Karpas-422 (cell line): ENCODE results near the gene AKAP13. TPM values are rescaled to one million over a fixed set of nuclear protein-coding genes. Genes with fewer than 3 reads are reported as not detected.

Source experiments
- DNase-seq: peaks from one replicate; pipeline ENCODE4 v3.0.0-alpha.2; 2015
- H2AFZ ChIP-seq: fragments of 200-600 bp; sonication (generic); 2 replicates; pipeline ENCODE4 v1.6.1; 2014; ENCODE audit warnings: antibody characterized with exemption, low read length, mixed read lengths
- H3K27ac ChIP-seq: fragments of 200-600 bp; sonication (generic); 2 replicates; pipeline ENCODE4 v1.5.1; 2014; ENCODE audit warnings: mild to moderate bottlenecking, low read length, moderate library complexity
- H3K27me3 ChIP-seq: fragments of 200-600 bp; sonication (generic); 2 replicates; pipeline ENCODE4 v1.6.1; 2014; ENCODE audit warnings: low read length, mixed read lengths
- H3K36me3 ChIP-seq: fragments of 200-600 bp; sonication (generic); 2 replicates; pipeline ENCODE4 v1.6.1; 2014; ENCODE audit warnings: low read length, mixed read lengths; ENCODE audit not compliant: insufficient read depth
- H3K4me1 ChIP-seq: fragments of 200-600 bp; sonication (generic); 2 replicates; pipeline ENCODE4 v1.6.1; 2014; ENCODE audit warnings: mild to moderate bottlenecking, low read length, mixed read lengths
- H3K4me2 ChIP-seq: fragments of 200-600 bp; sonication (generic); 2 replicates; pipeline ENCODE4 v1.6.1; 2014; ENCODE audit warnings: low read length, low read depth, mild to moderate bottlenecking; ENCODE audit not compliant: poor library complexity, severe bottlenecking
- H3K4me3 ChIP-seq: fragments of 200-600 bp; sonication (generic); 2 replicates; pipeline ENCODE4 v1.5.1; 2014; ENCODE audit warnings: mild to moderate bottlenecking, antibody characterized with exemption, low read length, mixed read lengths
- H3K79me2 ChIP-seq: fragments of 200-600 bp; sonication (generic); 2 replicates; pipeline ENCODE4 v1.6.1; 2014; ENCODE audit warnings: mild to moderate bottlenecking, low read length, mixed read lengths
- H3K9ac ChIP-seq: fragments of 200-600 bp; sonication (generic); 2 replicates; pipeline ENCODE4 v1.6.0; 2014; ENCODE audit warnings: low read length
- H3K9me2 ChIP-seq: fragments of 200-600 bp; sonication (generic), shearing (Covaris generic); replicated peaks from 2 replicates; pipeline ENCODE4 v1.6.0; 2014; ENCODE audit warnings: mild to moderate bottlenecking, low read length, moderate library complexity; ENCODE audit not compliant: insufficient read depth
- H3K9me3 ChIP-seq: fragments of 300-700, 200-600 bp; sonication (generic); 2 replicates; pipeline ENCODE4 v1.6.1; 2014; ENCODE audit warnings: low read length, mixed read lengths
- H4K20me1 ChIP-seq: fragments of 200-600 bp; sonication (generic); 2 replicates; pipeline ENCODE4 v1.6.1; 2014; ENCODE audit warnings: mild to moderate bottlenecking, antibody characterized with exemption, low read length, low read depth; ENCODE audit not compliant: insufficient read depth
- total RNA-seq: library from RNA; depleted of rRNA; stranded (reverse); fragments of >200 nt; shearing (Covaris generic); gene quantifications from 2 replicates; pipeline ENCODE4 v1.2.3, GENCODE V29; 2014; ENCODE audit warnings: low replicate concordance

The AKAP13 gene
- total RNA-seq, 1 experiment from 2014 or later = 166 TPM

- Histone ChIP-seq H3K27ac (no peak overlapping the region), H4K20me1 (no peaks in the 10 kb centered on the region), H3K36me3 (no peaks in the 10 kb centered on the region), H2AFZ (no peak overlapping the region), H3K4me1 (no peaks in the 10 kb centered on the region), H3K27me3 (no peaks in the 10 kb centered on the region), H3K4me3 (no peak overlapping the region), H3K79me2 (no peaks in the 10 kb centered on the region), H3K9me2 (no peaks in the 10 kb centered on the region), H3K9ac (no peak overlapping the region), H3K4me2 (no peak overlapping the region), H3K9me3 (no peaks in the 10 kb centered on the region)
- DNase-seq = no peak
Observed at GRCh38 chr15:85354461-85354860, 25.9 kb upstream of the AKAP13 start.

GRCh38 chr15:85354948-85355347, 25.5 kb upstream of the AKAP13 start:
- H3K4me2 ChIP-seq = no peak overlapping the region
- H3K27me3 ChIP-seq = no peaks in the 10 kb centered on the region
- no peak overlapping the region for H3K27ac ChIP-seq
- H3K9me2 ChIP-seq = no peaks in the 10 kb centered on the region
- DNase-seq = no peak
- H3K79me2 ChIP-seq = no peaks in the 10 kb centered on the region
- no peak overlapping the region for H3K4me3 ChIP-seq
- H3K36me3 ChIP-seq = no peaks in the 10 kb centered on the region
- H3K9ac ChIP-seq = no peak overlapping the region
- H2AFZ ChIP-seq = no peak overlapping the region
- no peaks in the 10 kb centered on the region for H3K9me3 ChIP-seq
- no peaks in the 10 kb centered on the region for H4K20me1 ChIP-seq
- H3K4me1 ChIP-seq = no peaks in the 10 kb centered on the region

- no peak overlapping the region for H3K27ac ChIP-seq
- no peak for DNase-seq
- no peaks in the 10 kb centered on the region for H4K20me1 ChIP-seq
- H3K4me3 ChIP-seq = no peak overlapping the region
- no peaks in the 10 kb centered on the region for H3K27me3 ChIP-seq
- H3K9ac ChIP-seq = no peak overlapping the region
- H3K9me3 ChIP-seq = no peaks in the 10 kb centered on the region
- H3K36me3 ChIP-seq = no peaks in the 10 kb centered on the region
- no peak overlapping the region for H3K4me2 ChIP-seq
- no peaks in the 10 kb centered on the region for H3K9me2 ChIP-seq
- H3K4me1 ChIP-seq = peaks cover 4% of the 10 kb centered on the region
- H2AFZ ChIP-seq = no peak overlapping the region
- no peaks in the 10 kb centered on the region for H3K79me2 ChIP-seq
Observed at GRCh38 chr15:85356276-85356675, 24.1 kb upstream of the AKAP13 start.

GRCh38 chr15:85361323-85361722, 19.1 kb upstream of the AKAP13 start:
- no peak overlapping the region for H3K4me3 ChIP-seq

GRCh38 chr15:85362436-85363081, 17.8 kb upstream of the AKAP13 start:
- Histone ChIP-seq H3K27me3 (no peaks in the 10 kb centered on the region), H4K20me1 (no peaks in the 10 kb centered on the region), H3K9me2 (no peaks in the 10 kb centered on the region), H3K27ac (no peak overlapping the region), H3K9me3 (no peaks in the 10 kb centered on the region), H3K4me3 (no peak overlapping the region), H3K9ac (no peak overlapping the region), H2AFZ (no peak overlapping the region), H3K79me2 (no peaks in the 10 kb centered on the region), H3K4me2 (no peak overlapping the region), H3K36me3 (no peaks in the 10 kb centered on the region), H3K4me1 (peaks cover 7% of the 10 kb centered on the region)
- no peak for DNase-seq

More at GRCh38 chr15:85361323-85361722, 19.1 kb upstream of the AKAP13 start:
- H3K27me3 ChIP-seq = no peaks in the 10 kb centered on the region
- H3K4me2 ChIP-seq = no peak overlapping the region
- no peak overlapping the region for H3K27ac ChIP-seq
- no peak overlapping the region for H2AFZ ChIP-seq
- no peak overlapping the region for H3K9ac ChIP-seq
- no peak for DNase-seq
- no peaks in the 10 kb centered on the region for H4K20me1 ChIP-seq
- no peaks in the 10 kb centered on the region for H3K9me2 ChIP-seq
- no peaks in the 10 kb centered on the region for H3K36me3 ChIP-seq
- peaks cover 7% of the 10 kb centered on the region for H3K4me1 ChIP-seq
- no peaks in the 10 kb centered on the region for H3K9me3 ChIP-seq
- H3K79me2 ChIP-seq = no peaks in the 10 kb centered on the region

- H3K27ac ChIP-seq = no peak overlapping the region
- H3K9me3 ChIP-seq = no peaks in the 10 kb centered on the region
- H3K4me1 ChIP-seq = peaks cover 6% of the 10 kb centered on the region
- no peaks in the 10 kb centered on the region for H3K36me3 ChIP-seq
- no peak overlapping the region for H2AFZ ChIP-seq
- no peak overlapping the region for H3K4me3 ChIP-seq
- no peak overlapping the region for H3K4me2 ChIP-seq
- no peaks in the 10 kb centered on the region for H3K27me3 ChIP-seq
- no peaks in the 10 kb centered on the region for H3K79me2 ChIP-seq
- H4K20me1 ChIP-seq = no peaks in the 10 kb centered on the region
- no peaks in the 10 kb centered on the region for H3K9me2 ChIP-seq
- H3K9ac ChIP-seq = no peak overlapping the region
- no peak for DNase-seq
Observed at GRCh38 chr15:85365980-85366379, 14.4 kb upstream of the AKAP13 start.

GRCh38 chr15:85367741-85368140, 12.7 kb upstream of the AKAP13 start:
- no peaks in the 10 kb centered on the region for H3K36me3 ChIP-seq
- no peaks in the 10 kb centered on the region for H3K79me2 ChIP-seq
- no peaks in the 10 kb centered on the region for H4K20me1 ChIP-seq
- DNase-seq = no peak
- H3K4me3 ChIP-seq = no peak overlapping the region
- no peaks in the 10 kb centered on the region for H3K9me2 ChIP-seq
- no peak overlapping the region for H2AFZ ChIP-seq
- H3K9ac ChIP-seq = no peak overlapping the region
- H3K4me1 ChIP-seq = no peaks in the 10 kb centered on the region
- H3K4me2 ChIP-seq = no peak overlapping the region
- H3K27ac ChIP-seq = no peak overlapping the region
- H3K9me3 ChIP-seq = no peaks in the 10 kb centered on the region
- no peaks in the 10 kb centered on the region for H3K27me3 ChIP-seq

GRCh38 chr15:85374831-85375230, 5.6 kb upstream of the AKAP13 start:
- no peaks in the 10 kb centered on the region for H4K20me1 ChIP-seq
- no peaks in the 10 kb centered on the region for H3K36me3 ChIP-seq
- no peaks in the 10 kb centered on the region for H3K27me3 ChIP-seq
- H3K9me3 ChIP-seq = no peaks in the 10 kb centered on the region
- no peak for DNase-seq
- no peak overlapping the region for H3K9ac ChIP-seq
- H3K9me2 ChIP-seq = no peaks in the 10 kb centered on the region
- no peak overlapping the region for H3K4me2 ChIP-seq
- no peak overlapping the region for H2AFZ ChIP-seq
- no peaks in the 10 kb centered on the region for H3K79me2 ChIP-seq
- H3K4me1 ChIP-seq = peaks cover 8% of the 10 kb centered on the region
- H3K27ac ChIP-seq = no peak overlapping the region
- no peak overlapping the region for H3K4me3 ChIP-seq
